Astrocyte of the spinal cord (primary cell): Measurements from ENCODE around the gene SALL1.
A peak's percentile ranks its signal among the peaks of the same experiment; 100 is the strongest.

Experiments used
- DNase-seq: peaks from one replicate; pipeline ENCODE4 v3.0.0; 2011; ENCODE audit warnings: low read depth, low spot score
- H3K4me3 ChIP-seq: 2 replicates; pipeline ENCODE4 v1.5.1; 2011; ENCODE audit warnings: low read depth, mild to moderate bottlenecking, low read length, moderate library complexity
- CTCF ChIP-seq: IDR thresholded peaks from 2 replicates; pipeline ENCODE4 v1.5.1; 2012; ENCODE audit warnings: low read depth, mild to moderate bottlenecking, low read length, inconsistent platforms
- in situ Hi-C: cut with HindIII; loops from 2 replicates; pipeline ENCODE4 v1.10.0; 2017; ENCODE audit warnings: low sequenced_read_pairs

The SALL1 gene

GRCh38 chr16:51150888-51151320 lies at the start of gene SALL1:
SALL1 (minus strand) TSS chr16:51151270; CDS start chr16:51151241, 29 bp downstream.
- TF ChIP-seq CTCF: no peak
- in situ Hi-C loops: no loop called here
- peak within 1 kb of the TSS; percentile 82 for H3K4me3 ChIP-seq
- DNase-seq: no peak

GRCh38 chr16:51200793-51201192 lies 49.7 kb upstream of the SALL1 start:
- H3K4me3 ChIP-seq: no peak overlapping the region
- no peak for TF ChIP-seq CTCF
- in situ Hi-C loops: no loop called here
- no peak for DNase-seq

- no peak overlapping the region for H3K4me3 ChIP-seq
- TF ChIP-seq CTCF: no peak
- DNase-seq: no peak
- in situ Hi-C loops: no loop called here
These were observed 47.1 kb upstream of the SALL1 start for GRCh38 chr16:51197953-51198748.

GRCh38 chr16:51193879-51194278 lies 42.8 kb upstream of the SALL1 start:
- no peak overlapping the region for H3K4me3 ChIP-seq
- TF ChIP-seq CTCF: no peak
- DNase-seq: no peak
- in situ Hi-C loops: no loop called here

- TF ChIP-seq CTCF: no peak
- in situ Hi-C loops: no loop called here
These were observed 33.8 kb upstream of the SALL1 start for GRCh38 chr16:51184702-51185433.

GRCh38 chr16:51181503-51181811 lies 30.4 kb upstream of the SALL1 start:
- DNase-seq: no peak
- TF ChIP-seq CTCF: no peak
- no peak overlapping the region for H3K4me3 ChIP-seq
- in situ Hi-C loops: no loop called here

More at GRCh38 chr16:51184702-51185433, 33.8 kb upstream of the SALL1 start:
- no peak overlapping the region for H3K4me3 ChIP-seq
- DNase-seq: no peak
